Cortex of kidney (tissue), 1 donor: Measurements from ENCODE around the gene RHBDF2.
"Not testable (repeated sequence)": the region's sequence is repeated elsewhere in the genome, so short reads cannot be mapped to it uniquely, and the experiment has no call there.

ENCODE experiments used
- DNase-seq: peaks from one replicate; lab custom pipeline; 2025; lab: John Stamatoyannopoulos, UW

Gene RHBDF2

GRCh38 chr17:76524598-76525512, 23.6 kb upstream of the RHBDF2 start:
- no peak for DNase-seq

GRCh38 chr17:76523084-76524037, 22.1 kb upstream of the RHBDF2 start:
- no peak for DNase-seq

GRCh38 chr17:76521683-76522082, 20.5 kb upstream of the RHBDF2 start:
- DNase-seq: not testable (repeated sequence)

- no peak for DNase-seq
Observed at GRCh38 chr17:76521262-76521661, 20.0 kb upstream of the RHBDF2 start.

GRCh38 chr17:76519048-76519966, 18.1 kb upstream of the RHBDF2 start:
- DNase-seq: no peak

GRCh38 chr17:76517638-76518038, 16.4 kb upstream of the RHBDF2 start:
- no peak for DNase-seq

GRCh38 chr17:76515274-76515949, 14.2 kb upstream of the RHBDF2 start:
- DNase-seq: no peak

- DNase-seq: not testable (repeated sequence)
Observed at GRCh38 chr17:76514355-76514754, 13.1 kb upstream of the RHBDF2 start.

GRCh38 chr17:76513306-76513692, 12.1 kb upstream of the RHBDF2 start:
- DNase-seq: no peak

GRCh38 chr17:76512366-76513305, 11.4 kb upstream of the RHBDF2 start:
- no peak for DNase-seq

GRCh38 chr17:76511668-76512365, 10.6 kb upstream of the RHBDF2 start:
- no peak for DNase-seq

- no peak for DNase-seq
Observed at GRCh38 chr17:76510831-76511244, 9.6 kb upstream of the RHBDF2 start.

- DNase-seq: not testable (repeated sequence)
Observed at GRCh38 chr17:76508472-76509063, 7.3 kb upstream of the RHBDF2 start.

GRCh38 chr17:76506408-76507345, 5.5 kb upstream of the RHBDF2 start:
- no peak for DNase-seq

GRCh38 chr17:76504117-76504516, 2.9 kb upstream of the RHBDF2 start:
- DNase-seq: no peak

- DNase-seq: no peak
Observed at GRCh38 chr17:76502341-76503211, 1.4 kb upstream of the RHBDF2 start.
